ENCODE data around the gene LAMA2.

GRCh38 chr6:129523816-129524215 is 640.9 kb downstream of the LAMA2 start:
- TF ChIP-seq GATA2 (IDR thresholded peaks at IDR 0.05; ENCODE audit: low read depth, low read length): no peak
- no peak for TF ChIP-seq GATA3 (IDR thresholded peaks at IDR 0.05; ENCODE audit: low read depth, low read length)

Measured in SH-SY5Y (cell line).